T-helper 2 cell treated with Interferon-gamma antibody and Interleukin-4, amounts not matched to agents 5 μg/mL and 100 μg/mL, for 36 hours (primary cell): ENCODE data around the gene BANK1.

Experiments
- DNase-seq: peaks from one replicate; pipeline ENCODE4 v3.0.0; 2021; ENCODE audit warnings: low spot score
- H3K27ac Mint-ChIP-seq: one replicate; pipeline ENCODE4 v1.8.0; 2021; ENCODE audit warnings: mild to moderate bottlenecking, mixed read lengths
- H3K27me3 Mint-ChIP-seq: one replicate; pipeline ENCODE4 v1.8.0; 2021; ENCODE audit warnings: low read depth, mixed read lengths
- H3K36me3 Mint-ChIP-seq: one replicate; pipeline ENCODE4 v1.8.0; 2021; ENCODE audit warnings: low read depth, mixed read lengths
- H3K4me1 Mint-ChIP-seq: one replicate; pipeline ENCODE4 v1.8.0; 2021; ENCODE audit warnings: low read depth, mixed read lengths
- H3K4me3 Mint-ChIP-seq: one replicate; pipeline ENCODE4 v1.8.0; 2022; ENCODE audit warnings: mild to moderate bottlenecking, moderate library complexity, mixed read lengths
- H3K9me3 Mint-ChIP-seq: one replicate; pipeline ENCODE4 v1.8.0; 2021; ENCODE audit warnings: mixed read lengths

Gene BANK1

DNA sequence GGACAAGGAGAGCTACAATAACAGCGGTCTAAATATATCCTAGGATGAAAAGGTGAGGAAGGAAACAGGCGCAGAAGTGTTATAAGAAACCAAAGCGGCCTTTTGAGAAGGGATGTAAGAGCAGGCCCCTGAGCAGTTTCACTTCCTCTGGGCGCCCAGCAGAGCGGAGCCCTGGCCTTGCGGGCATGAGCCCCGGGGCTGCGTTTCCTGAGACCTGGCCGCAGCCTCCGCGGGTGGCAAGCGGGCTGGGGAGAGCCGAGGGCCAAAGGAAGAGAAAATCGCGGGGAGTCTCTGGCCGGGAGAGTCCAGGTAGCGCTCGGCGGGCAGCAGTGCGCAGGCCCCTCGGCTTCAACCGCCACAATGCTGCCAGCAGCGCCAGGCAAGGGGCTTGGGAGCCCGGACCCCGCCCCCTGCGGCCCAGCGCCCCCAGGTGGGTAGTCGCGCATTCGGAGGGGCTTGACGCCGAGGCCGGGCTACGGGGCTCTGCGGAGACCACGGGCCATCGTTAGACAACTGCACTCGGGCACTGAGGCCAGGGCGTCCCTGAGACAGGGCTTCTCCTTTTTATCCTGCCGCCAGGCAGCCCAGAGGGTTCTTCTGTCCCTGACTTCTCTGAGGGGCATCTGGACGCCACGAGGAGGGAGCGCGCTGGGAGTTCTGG is at the start of gene BANK1:
TSS of gene BANK1 (plus strand) at position 210 of the 661 bp plus-strand sequence. CDS start at position 361, 151 bp downstream.
- Mint-ChIP-seq H3K27me3 (peaks cover 56% of the 10 kb centered on the region), H3K9me3 (no peaks in the 10 kb centered on the region), H3K4me3 (peak within 1 kb of the TSS; percentile 66), H3K27ac (no peak within 1 kb of the TSS), H3K4me1 (peaks cover 14% of the 10 kb centered on the region), H3K36me3 (no peaks in the 10 kb centered on the region)
- peak; percentile 25 for DNase-seq

GRCh38 chr4:101753721-101754120 is 36.8 kb upstream of the BANK1 start:
- H3K4me1 Mint-ChIP-seq: no peaks in the 10 kb centered on the region
- H3K4me3 Mint-ChIP-seq: no peak overlapping the region
- no peaks in the 10 kb centered on the region for H3K9me3 Mint-ChIP-seq
- H3K36me3 Mint-ChIP-seq: no peaks in the 10 kb centered on the region
- H3K27me3 Mint-ChIP-seq: no peaks in the 10 kb centered on the region
- no peak overlapping the region for H3K27ac Mint-ChIP-seq
- no peak for DNase-seq

GRCh38 chr4:101756181-101756580 is 34.3 kb upstream of the BANK1 start:
- H3K27ac Mint-ChIP-seq: no peak overlapping the region
- H3K27me3 Mint-ChIP-seq: no peaks in the 10 kb centered on the region
- H3K36me3 Mint-ChIP-seq: no peaks in the 10 kb centered on the region
- no peaks in the 10 kb centered on the region for H3K4me1 Mint-ChIP-seq
- H3K9me3 Mint-ChIP-seq: no peaks in the 10 kb centered on the region
- H3K4me3 Mint-ChIP-seq: no peak overlapping the region
- DNase-seq: no peak

DNA sequence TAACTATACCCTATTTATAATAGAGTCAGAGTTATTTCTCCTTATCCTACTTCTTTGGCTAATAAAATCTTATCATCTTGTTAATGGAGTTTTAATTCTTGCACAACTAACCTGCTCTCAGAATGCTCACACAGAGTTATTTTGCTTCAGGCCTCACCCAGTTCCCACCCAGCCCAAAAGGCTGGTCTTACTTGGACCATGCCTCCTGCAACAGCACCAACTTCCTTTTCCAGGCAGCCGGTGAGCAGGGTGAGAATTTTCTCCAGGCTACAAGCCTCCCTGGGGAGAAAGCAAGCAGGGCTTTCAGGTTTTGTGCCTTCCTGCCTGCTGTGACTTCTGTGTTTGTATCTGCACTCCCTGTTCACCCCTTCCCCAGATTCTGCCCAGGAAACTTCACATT is 29.1 kb upstream of the BANK1 start:
- no peak for DNase-seq
- Mint-ChIP-seq H3K27ac (no peak overlapping the region), H3K4me1 (no peaks in the 10 kb centered on the region), H3K4me3 (no peak overlapping the region), H3K9me3 (no peaks in the 10 kb centered on the region), H3K36me3 (no peaks in the 10 kb centered on the region), H3K27me3 (no peaks in the 10 kb centered on the region)

- no peak overlapping the region for H3K4me3 Mint-ChIP-seq
- H3K4me1 Mint-ChIP-seq: no peaks in the 10 kb centered on the region
- no peaks in the 10 kb centered on the region for H3K36me3 Mint-ChIP-seq
- H3K27ac Mint-ChIP-seq: no peak overlapping the region
- H3K27me3 Mint-ChIP-seq: no peaks in the 10 kb centered on the region
- no peak for DNase-seq
- H3K9me3 Mint-ChIP-seq: no peaks in the 10 kb centered on the region
Observed at GRCh38 chr4:101762025-101762424, 28.5 kb upstream of the BANK1 start.

- no peak overlapping the region for H3K27ac Mint-ChIP-seq
- no peaks in the 10 kb centered on the region for H3K9me3 Mint-ChIP-seq
- H3K36me3 Mint-ChIP-seq: no peaks in the 10 kb centered on the region
- H3K4me3 Mint-ChIP-seq: no peak overlapping the region
- H3K27me3 Mint-ChIP-seq: no peaks in the 10 kb centered on the region
- DNase-seq: no peak
- no peaks in the 10 kb centered on the region for H3K4me1 Mint-ChIP-seq
Observed at GRCh38 chr4:101762534-101762933, 28.0 kb upstream of the BANK1 start.

DNA sequence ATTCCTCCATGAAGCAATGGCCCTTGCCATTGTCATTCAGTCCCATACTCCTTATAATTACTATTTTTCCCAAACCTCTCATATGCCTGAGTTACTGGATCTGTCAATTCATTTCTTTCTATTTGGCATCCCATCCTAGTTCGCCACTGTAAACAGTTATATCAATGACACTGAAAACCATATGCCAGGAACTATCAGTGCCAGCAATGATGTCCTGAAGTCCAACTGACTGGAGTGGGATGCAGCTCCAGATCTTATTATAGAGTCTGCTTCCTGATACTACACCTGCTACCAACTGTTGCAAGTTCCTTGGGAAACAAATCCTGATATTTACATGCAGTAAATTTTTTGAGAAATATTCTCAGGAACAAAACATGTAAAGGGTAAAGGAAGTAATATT is 27.0 kb upstream of the BANK1 start:
- Mint-ChIP-seq H3K36me3 (no peaks in the 10 kb centered on the region), H3K4me1 (no peaks in the 10 kb centered on the region), H3K27me3 (no peaks in the 10 kb centered on the region), H3K27ac (no peak overlapping the region), H3K4me3 (no peak overlapping the region), H3K9me3 (no peaks in the 10 kb centered on the region)
- DNase-seq: no peak

- no peaks in the 10 kb centered on the region for H3K4me1 Mint-ChIP-seq
- H3K36me3 Mint-ChIP-seq: no peaks in the 10 kb centered on the region
- H3K27me3 Mint-ChIP-seq: no peaks in the 10 kb centered on the region
- peaks cover 17% of the 10 kb centered on the region for H3K9me3 Mint-ChIP-seq
- no peak for DNase-seq
- no peak overlapping the region for H3K27ac Mint-ChIP-seq
- H3K4me3 Mint-ChIP-seq: no peak overlapping the region
Observed at GRCh38 chr4:101774807-101775206, 15.7 kb upstream of the BANK1 start.

- Mint-ChIP-seq H3K4me3 (no peak overlapping the region), H3K36me3 (no peaks in the 10 kb centered on the region), H3K27me3 (peaks cover 3% of the 10 kb centered on the region), H3K9me3 (peaks cover 4% of the 10 kb centered on the region), H3K27ac (no peak overlapping the region), H3K4me1 (no peaks in the 10 kb centered on the region)
- DNase-seq: no peak
Observed at GRCh38 chr4:101777431-101777830, 13.1 kb upstream of the BANK1 start.

DNA sequence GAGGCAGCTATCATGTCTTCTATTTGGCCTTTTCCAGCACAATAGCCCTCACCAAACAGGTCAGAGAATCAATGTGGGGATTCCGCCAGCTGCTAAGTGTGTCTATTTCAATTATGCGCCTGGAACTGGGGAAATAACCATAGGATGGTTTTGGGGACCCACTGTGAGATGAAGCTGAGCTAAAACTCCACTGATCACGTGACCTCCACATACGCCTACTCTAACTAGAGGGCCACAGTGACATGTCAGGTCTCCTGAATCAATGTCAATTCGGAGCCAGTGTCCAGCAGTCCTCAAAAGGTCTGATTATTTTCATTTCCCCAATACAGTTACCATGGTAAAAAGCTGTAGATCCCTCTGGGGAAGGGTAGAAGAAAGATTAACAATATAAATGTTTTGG is 10.2 kb upstream of the BANK1 start:
- H3K27me3 Mint-ChIP-seq: peaks cover 7% of the 10 kb centered on the region
- no peaks in the 10 kb centered on the region for H3K9me3 Mint-ChIP-seq
- DNase-seq: no peak
- H3K27ac Mint-ChIP-seq: no peak overlapping the region
- no peak overlapping the region for H3K4me3 Mint-ChIP-seq
- H3K4me1 Mint-ChIP-seq: peaks cover 9% of the 10 kb centered on the region
- H3K36me3 Mint-ChIP-seq: no peaks in the 10 kb centered on the region

DNA sequence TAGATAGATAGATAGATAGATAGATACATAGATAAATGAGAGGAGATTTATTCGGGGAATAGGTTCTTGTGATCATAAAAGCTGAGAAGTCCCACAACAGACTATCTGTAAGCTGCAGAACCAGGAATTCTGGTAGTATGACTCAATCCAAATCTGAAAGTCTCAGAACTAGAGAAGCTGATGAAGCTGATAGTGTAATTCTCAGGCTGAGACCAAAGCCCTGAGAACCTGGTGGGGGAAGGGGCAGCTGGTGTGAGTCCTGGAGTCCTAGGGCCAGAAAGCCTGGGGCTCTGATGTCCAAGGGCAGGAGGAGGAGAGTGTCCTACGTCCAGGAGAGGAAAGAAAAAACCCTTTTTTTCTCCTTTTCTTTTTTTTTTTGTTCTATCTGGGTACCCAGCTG is 8.0 kb upstream of the BANK1 start:
- no peak for DNase-seq
- no peak overlapping the region for H3K27ac Mint-ChIP-seq

GRCh38 chr4:101784957-101785356 is 5.6 kb upstream of the BANK1 start:
- peak overlapping the region; percentile 44 for H3K4me3 Mint-ChIP-seq

More for the DNA sequence above, 8.0 kb upstream of the BANK1 start:
- no peaks in the 10 kb centered on the region for H3K36me3 Mint-ChIP-seq
- no peaks in the 10 kb centered on the region for H3K9me3 Mint-ChIP-seq
- H3K4me3 Mint-ChIP-seq: no peak overlapping the region
- H3K27me3 Mint-ChIP-seq: peaks cover 9% of the 10 kb centered on the region
- peaks cover 16% of the 10 kb centered on the region for H3K4me1 Mint-ChIP-seq

GRCh38 chr4:101785486-101785885 is 5.0 kb upstream of the BANK1 start:
- Mint-ChIP-seq H3K9me3 (no peaks in the 10 kb centered on the region), H3K27ac (peak overlapping the region; percentile 64), H3K27me3 (peaks cover 28% of the 10 kb centered on the region), H3K4me1 (peaks cover 20% of the 10 kb centered on the region), H3K36me3 (no peaks in the 10 kb centered on the region), H3K4me3 (peak overlapping the region; percentile 44)
- DNase-seq: no peak

More at GRCh38 chr4:101784957-101785356, 5.6 kb upstream of the BANK1 start:
- H3K36me3 Mint-ChIP-seq: no peaks in the 10 kb centered on the region
- H3K4me1 Mint-ChIP-seq: peaks cover 17% of the 10 kb centered on the region
- no peak for DNase-seq
- H3K9me3 Mint-ChIP-seq: no peaks in the 10 kb centered on the region
- no peak overlapping the region for H3K27ac Mint-ChIP-seq
- H3K27me3 Mint-ChIP-seq: peaks cover 23% of the 10 kb centered on the region

- H3K27ac Mint-ChIP-seq: no peak overlapping the region
- H3K4me3 Mint-ChIP-seq: no peak overlapping the region
- no peak for DNase-seq
- H3K36me3 Mint-ChIP-seq: no peaks in the 10 kb centered on the region
- peaks cover 40% of the 10 kb centered on the region for H3K27me3 Mint-ChIP-seq
- H3K4me1 Mint-ChIP-seq: peaks cover 27% of the 10 kb centered on the region
- no peaks in the 10 kb centered on the region for H3K9me3 Mint-ChIP-seq
Observed at GRCh38 chr4:101787701-101788316, 2.7 kb upstream of the BANK1 start.

DNA sequence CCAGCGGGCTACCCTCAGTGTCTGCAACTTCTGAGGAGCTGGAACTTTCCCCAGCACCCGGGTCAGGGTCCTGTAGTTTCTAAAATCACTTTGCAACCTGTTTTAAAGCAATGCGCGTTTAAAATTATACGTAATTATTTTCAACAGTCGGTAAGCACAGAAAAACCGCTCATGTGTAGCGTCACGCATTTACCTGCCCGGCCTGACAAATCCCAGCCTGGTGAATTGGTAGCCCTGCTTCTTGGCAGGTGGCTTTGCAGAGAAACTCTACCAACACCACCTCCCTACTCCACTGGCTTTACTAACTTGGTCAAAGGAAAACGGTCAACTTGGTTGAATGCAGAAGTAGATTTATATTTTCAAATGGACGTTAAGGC is 640 bp downstream of the BANK1 start:
- H3K4me1 Mint-ChIP-seq: peaks cover 13% of the 10 kb centered on the region
- no peaks in the 10 kb centered on the region for H3K36me3 Mint-ChIP-seq
- DNase-seq: no peak
- peaks cover 59% of the 10 kb centered on the region for H3K27me3 Mint-ChIP-seq
- no peak overlapping the region for H3K27ac Mint-ChIP-seq
- H3K9me3 Mint-ChIP-seq: no peaks in the 10 kb centered on the region
- peak overlapping the region; percentile 31 for H3K4me3 Mint-ChIP-seq
